Common myeloid progenitor, CD34-positive (primary cell): Measurements from ENCODE around the gene HHIPL2.
"Not testable (repeated sequence)": the region's sequence is repeated elsewhere in the genome, so short reads cannot be mapped to it uniquely, and the experiment has no call there.

Experiments
- CTCF ChIA-PET: fragments of 350-600 bp; sonication (Branson Sonifier 250); formaldehyde crosslinking; loops from one replicate; lab custom pipeline; 2021; ENCODE audit warnings: antibody characterized with exemption; lab: Charles Lee
- POLR2A ChIA-PET: fragments of 350-600 bp; sonication (Branson Sonifier 250); formaldehyde crosslinking; loops from one replicate; lab custom pipeline; 2021; ENCODE audit warnings: antibody characterized with exemption; lab: Charles Lee
- DNase-seq, 3 donors: peaks; one replicate each; pipeline versions ENCODE4 v3.0.0 to v3.0.0-alpha.2; 2013
- H3K27ac ChIP-seq, 2 experiments: 1 replicate in 1 of 2; 2 replicates in 1 of 2; pipeline ENCODE4 v1.7.0; 2013; ENCODE audit warnings: inconsistent platforms in 2 of 2, low read length in 2 of 2, mild to moderate bottlenecking in 2 of 2, low read depth in 1 of 2, moderate library complexity in 1 of 2; ENCODE audit not compliant: severe bottlenecking in 2 of 2, insufficient read depth in 1 of 2, poor library complexity in 1 of 2
- H3K27me3 ChIP-seq, 5 experiments: replicated peaks in 2 of 5; 1 replicate in 3 of 5; 2 replicates in 2 of 5; pipeline versions ENCODE4 v1.6.1 to v1.7.0; 2013; ENCODE audit warnings: low read length in 4 of 5, mild to moderate bottlenecking in 2 of 5, moderate library complexity in 2 of 5, inconsistent platforms in 1 of 5; ENCODE audit not compliant: insufficient read depth in 5 of 5, control insufficient read depth in 4 of 5
- H3K36me3 ChIP-seq, 4 experiments: 1 replicate in 2 of 4; 2 replicates in 2 of 4; pipeline versions ENCODE4 v1.6.1 to v1.7.0; 2013; ENCODE audit warnings: low read length in 3 of 4, control low read depth in 1 of 4, mild to moderate bottlenecking in 1 of 4; ENCODE audit not compliant: control insufficient read depth in 4 of 4, insufficient read depth in 4 of 4
- H3K4me1 ChIP-seq, 4 experiments: 1 replicate in 3 of 4; 2 replicates in 1 of 4; pipeline versions ENCODE4 v1.6.1 to v1.7.1; 2013; ENCODE audit warnings: low read length in 3 of 4, mild to moderate bottlenecking in 3 of 4, control low read depth in 1 of 4, inconsistent platforms in 1 of 4, moderate library complexity in 1 of 4; ENCODE audit not compliant: control insufficient read depth in 4 of 4, insufficient read depth in 4 of 4; ENCODE audit errors: control extremely low read depth in 1 of 4
- H3K4me3 ChIP-seq, 7 experiments: 1 replicate in 4 of 7; 2 replicates in 3 of 7; pipeline versions ENCODE4 v1.5.1 to v1.7.0; 2013; ENCODE audit warnings: mild to moderate bottlenecking in 7 of 7, low read length in 6 of 7, moderate library complexity in 6 of 7, inconsistent platforms in 2 of 7, low read depth in 2 of 7, control low read depth in 1 of 7; ENCODE audit not compliant: insufficient read depth in 4 of 7, control insufficient read depth in 1 of 7; ENCODE audit errors: extremely low read depth in 1 of 7
- H3K9me3 ChIP-seq, 5 experiments: 1 replicate in 4 of 5; 2 replicates in 1 of 5; pipeline versions ENCODE4 v1.6.1 to v1.7.1; 2013; ENCODE audit warnings: low read length in 4 of 5, mild to moderate bottlenecking in 2 of 5, inconsistent platforms in 1 of 5, low read depth in 1 of 5, moderate library complexity in 1 of 5; ENCODE audit not compliant: control insufficient read depth in 4 of 5, insufficient read depth in 2 of 5; ENCODE audit errors: control extremely low read depth in 1 of 5
- WGBS: methylation state at CpG from one replicate; pipeline ENCODE4 v1.1.5; 2013; ENCODE audit not compliant: insufficient coverage; 5-methylcytosine and 5-hydroxymethylcytosine counted together

The HHIPL2 gene

DNA sequence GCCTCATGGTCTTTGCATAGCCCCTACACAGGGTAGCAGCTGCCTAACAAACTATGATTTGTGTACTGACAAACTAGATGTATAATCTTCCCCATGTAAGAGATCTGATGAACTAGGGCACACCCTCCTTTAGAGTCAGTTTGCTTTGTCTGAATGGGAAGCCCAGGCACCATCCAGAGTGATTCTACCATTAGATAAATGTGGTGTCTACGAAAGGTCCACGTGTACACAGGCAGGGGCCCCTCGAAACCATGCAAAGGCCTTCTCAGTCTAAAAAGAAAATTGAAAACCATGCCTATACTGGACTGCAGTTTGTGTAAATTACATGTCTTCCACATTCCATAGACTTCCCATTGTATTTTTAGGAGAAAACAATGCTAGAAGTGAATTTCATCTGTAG is 18.7 kb downstream of the HHIPL2 start:
- ChIA-PET CTCF (no interaction called here), POLR2A (no interaction called here)
- Histone ChIP-seq H3K4me1 (peaks cover 0 to 11% (median 2%) of the 10 kb centered on the region in 4 experiments), H3K4me3 (no peak overlapping the region), H3K9me3 (no peaks in the 10 kb centered on the region), H3K36me3 (no peaks in the 10 kb centered on the region), H3K27ac (no peak overlapping the region), H3K27me3 (peaks cover 0 to 2% (median 0%) of the 10 kb centered on the region in 5 experiments)
- no peak for DNase-seq
- WGBS: 100% methylated on average over 3 of the region's 3 CpGs

DNA sequence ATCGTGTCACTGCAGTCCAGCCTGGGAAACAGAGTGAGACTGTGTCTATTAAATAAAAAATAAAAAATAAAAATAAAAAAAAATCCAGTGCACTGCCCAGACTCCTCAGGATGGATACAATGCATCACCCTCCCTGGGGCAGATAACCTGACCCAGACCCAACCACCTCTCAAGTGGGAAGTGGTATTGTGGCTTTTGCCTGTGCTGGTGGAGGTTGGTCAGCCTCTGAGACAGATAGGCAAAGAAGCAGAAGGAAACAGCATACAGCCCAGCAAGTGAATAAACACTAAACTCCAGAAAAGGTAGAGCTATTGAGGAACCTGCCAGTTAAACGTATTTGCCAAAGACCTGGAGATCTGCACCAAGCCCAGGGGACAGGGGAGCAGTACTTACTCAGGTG is 22.0 kb downstream of the HHIPL2 start:
- ChIA-PET POLR2A (no interaction called here), CTCF (no interaction called here)
- Histone ChIP-seq H3K4me3 (peak overlapping the region in 1 of 7 experiments; percentile 19), H3K27ac (no peak overlapping the region), H3K9me3 (peaks cover 0 to 6% (median 3%) of the 10 kb centered on the region in 5 experiments), H3K36me3 (no peaks in the 10 kb centered on the region), H3K4me1 (peaks cover 0 to 15% (median 2%) of the 10 kb centered on the region in 4 experiments), H3K27me3 (peaks cover 0 to 2% (median 0%) of the 10 kb centered on the region in 5 experiments)
- DNase-seq: peak; percentile 26 to 81 (median 80)
- 0% methylated on average over 1 of the region's 2 CpGs for WGBS

GRCh38 chr1:222523852-222524251 is 24.1 kb downstream of the HHIPL2 start:
- 60% methylated on average over 1 of the region's 3 CpGs for whole genome bisulfite sequencing
- CTCF ChIA-PET: no interaction called here
- POLR2A ChIA-PET: no interaction called here

GRCh38 chr1:222522105-222522915 is 25.6 kb downstream of the HHIPL2 start:
- ChIA-PET CTCF (no interaction called here), POLR2A (no interaction called here)
- no peak for DNase-seq
- Histone ChIP-seq H3K9me3 (peaks cover 0 to 6% (median 3%) of the 10 kb centered on the region in 5 experiments), H3K4me1 (peaks cover 0 to 15% (median 2%) of the 10 kb centered on the region in 4 experiments), H3K27me3 (no peaks in the 10 kb centered on the region), H3K36me3 (no peaks in the 10 kb centered on the region), H3K27ac (no peak overlapping the region), H3K4me3 (no peak overlapping the region)
- WGBS: 98% methylated on average over 5 of the region's 8 CpGs

More at GRCh38 chr1:222523852-222524251, 24.1 kb downstream of the HHIPL2 start:
- DNase-seq: no peak
- H3K27me3 ChIP-seq: no peaks in the 10 kb centered on the region
- H3K4me1 ChIP-seq: peaks cover 0 to 15% (median 2%) of the 10 kb centered on the region in 4 experiments
- H3K36me3 ChIP-seq: no peaks in the 10 kb centered on the region
- H3K27ac ChIP-seq: no peak overlapping the region
- peaks cover 0 to 6% (median 3%) of the 10 kb centered on the region in 5 experiments for H3K9me3 ChIP-seq
- H3K4me3 ChIP-seq: no peak overlapping the region

DNA sequence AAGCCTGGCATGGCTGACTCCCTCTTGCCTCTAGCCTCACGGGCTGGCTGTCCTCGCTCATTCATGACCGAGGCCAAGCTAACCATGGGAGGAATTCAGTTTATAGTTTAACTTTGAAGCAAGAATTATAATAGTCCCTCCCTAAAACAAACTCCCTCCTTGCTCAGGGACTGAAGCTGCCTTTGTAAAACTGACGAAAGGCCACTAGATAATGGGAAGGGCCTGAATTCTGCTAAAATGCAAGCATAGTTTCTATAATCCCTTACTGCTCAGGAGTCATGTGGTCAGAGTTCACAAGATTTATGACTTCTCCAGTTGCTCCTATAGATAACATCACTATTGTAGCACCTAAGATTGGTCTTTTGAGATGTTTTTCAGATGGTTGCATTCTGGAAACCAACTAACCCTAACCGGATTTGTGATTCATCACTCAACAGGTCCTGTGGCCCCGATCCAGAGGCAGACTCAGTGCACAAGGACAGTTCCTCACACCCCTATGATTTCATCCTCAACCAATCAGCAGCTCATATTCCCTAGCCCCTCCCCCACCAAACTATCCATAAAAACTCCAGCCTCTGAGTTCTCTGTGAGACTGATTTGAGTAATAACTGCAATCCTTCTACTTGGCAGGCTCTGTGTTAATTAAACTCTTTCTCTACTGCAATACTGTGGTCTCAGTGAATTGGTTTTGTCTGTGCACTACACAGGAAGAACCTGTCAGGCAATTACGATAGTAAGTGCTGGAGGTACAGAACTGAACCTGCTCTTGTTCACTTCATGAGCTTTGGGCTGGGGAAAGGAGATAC is 26.4 kb downstream of the HHIPL2 start:
- ChIA-PET CTCF (no interaction called here), POLR2A (no interaction called here)
- Histone ChIP-seq H3K9me3 (peaks cover 0 to 6% (median 3%) of the 10 kb centered on the region in 5 experiments), H3K4me1 (peaks cover 0 to 12% (median 2%) of the 10 kb centered on the region in 4 experiments), H3K4me3 (no peak overlapping the region), H3K27ac (no peak overlapping the region), H3K36me3 (no peaks in the 10 kb centered on the region), H3K27me3 (no peaks in the 10 kb centered on the region)
- 82% methylated on average over 2 of the region's 7 CpGs for WGBS
- DNase-seq: no peak

- H3K4me1 ChIP-seq, H3K27me3 ChIP-seq, DNase-seq, H3K4me3 ChIP-seq, POLR2A ChIA-PET, H3K36me3 ChIP-seq, H3K9me3 ChIP-seq, H3K27ac ChIP-seq, CTCF ChIA-PET: not testable (repeated sequence)
- no CpG with 5 or more reads among the region's 5 CpGs for WGBS
Observed at GRCh38 chr1:222489496-222489895, 58.4 kb downstream of the HHIPL2 start.

DNA sequence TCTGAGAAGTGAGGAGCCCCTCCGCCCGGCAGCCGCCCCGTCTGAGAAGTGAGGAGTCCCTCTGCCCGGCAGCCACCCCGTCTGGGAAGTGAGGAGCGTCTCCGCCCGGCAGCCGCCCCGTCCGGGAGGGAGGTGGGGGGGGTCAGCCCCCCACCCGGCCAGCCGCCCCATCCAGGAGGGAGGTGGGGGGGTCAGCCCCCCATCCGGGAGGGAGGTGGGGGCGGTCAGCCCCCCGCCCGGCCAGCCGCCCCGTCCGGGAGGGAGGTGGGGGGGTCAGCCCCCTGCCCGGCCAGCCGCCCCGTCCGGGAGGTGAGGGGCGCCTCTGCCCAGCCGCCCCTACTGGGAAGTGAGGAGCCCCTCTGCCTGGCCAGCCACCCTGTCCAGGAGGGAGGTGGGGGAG is 60.1 kb downstream of the HHIPL2 start:
- H3K9me3 ChIP-seq, CTCF ChIA-PET, H3K27me3 ChIP-seq, H3K4me3 ChIP-seq, POLR2A ChIA-PET, H3K4me1 ChIP-seq, DNase-seq, H3K27ac ChIP-seq, H3K36me3 ChIP-seq: not testable (repeated sequence)
- no CpG with 5 or more reads among the region's 27 CpGs for WGBS
